K562 (cell line): ENCODE measurements around the gene IKBKG. TPM values are rescaled to one million over a fixed set of nuclear protein-coding genes. Genes with fewer than 3 reads are reported as not detected.
A peak's percentile ranks its signal among the peaks of the same experiment; 100 is the strongest.
"Not testable (repeated sequence)": the region's sequence is repeated elsewhere in the genome, so short reads cannot be mapped to it uniquely, and the experiment has no call there.

ENCODE experiments used
- ATAC-seq: fragments of 200-7000 bp; cut with Tn5 transposase; 3 replicates; pipeline ENCODE4 v1.9.1; 2020; ENCODE audit warnings: moderate library complexity
- BruUV-seq: library from RNA; stranded (reverse); fragments of 400-500 nt; replicated peaks from 2 replicates; lab custom pipeline; 2021; lab: Mats Ljungman, UMichigan
- CTCF ChIA-PET: fragments of 300-600 bp; formaldehyde crosslinking; extraction: SDS; loops from one replicate; lab custom pipeline; 2021; ENCODE audit warnings: low intra/inter-chr PET ratio; lab: Yijun Ruan, JAX
- POLR2A ChIA-PET: fragments of 300-600, 350-650 bp; sonication (Branson Sonifier 250); formaldehyde crosslinking; extraction: SDS; loops from one replicate; lab custom pipeline; 2021; ENCODE audit warnings: antibody characterized with exemption, inconsistent platforms; lab: Yijun Ruan, JAX
- DNase-seq, 4 experiments: peaks; one replicate each; pipeline versions ENCODE4 v3.0.0 to v3.0.0-alpha.2; 2011 to 2018; ENCODE audit warnings: low spot score in 3 of 4, mixed read lengths in 3 of 4; ENCODE audit errors: extremely low read depth in 1 of 4
- FAIRE-seq: peaks from 2 replicates; lab custom pipeline; 2011; peaks lifted over from hg19 to GRCh38; lab: Jason Lieb, UNC
- H2AFZ ChIP-seq: 2 replicates; pipeline ENCODE4 v1.6.0; 2011; ENCODE audit warnings: low read depth, low read length, control low read depth, inconsistent platforms
- H3K27ac ChIP-seq: fragments of 200-600 bp; 3 replicates; pipeline ENCODE4 v1.8.0; 2011; ENCODE audit warnings: low read depth, mild to moderate bottlenecking, control low read depth, inconsistent platforms, low read length, moderate library complexity, mixed read lengths; ENCODE audit errors: extremely low read depth
- H3K27me3 ChIP-seq, 2 experiments: fragments of 300-600 bp in 1 of 2; 2 replicates in 1 of 2; 3 replicates in 1 of 2; pipeline versions ENCODE4 v1.6.0 to v1.8.0; 2011; ENCODE audit warnings: inconsistent platforms in 2 of 2, low read length in 2 of 2, mild to moderate bottlenecking in 1 of 2, mixed read lengths in 1 of 2, moderate library complexity in 1 of 2; ENCODE audit not compliant: control insufficient read depth in 2 of 2, insufficient read depth in 2 of 2
- H3K36me3 ChIP-seq: fragments of 300-600 bp; 3 replicates; pipeline ENCODE4 v1.8.0; 2011; ENCODE audit warnings: mild to moderate bottlenecking, low read length, inconsistent platforms; ENCODE audit not compliant: control insufficient read depth, insufficient read depth
- H3K4me1 ChIP-seq, 2 experiments: fragments of 200-600 bp in 1 of 2; replicated peaks in 1 of 2; 2 replicates in 1 of 2; 3 replicates in 1 of 2; pipeline versions ENCODE4 v1.5.1 to v1.8.0; 2011; ENCODE audit warnings: inconsistent platforms in 2 of 2, low read length in 2 of 2, mild to moderate bottlenecking in 1 of 2, mixed read lengths in 1 of 2, moderate library complexity in 1 of 2; ENCODE audit not compliant: control insufficient read depth in 2 of 2, insufficient read depth in 2 of 2
- H3K4me2 ChIP-seq: 2 replicates; pipeline ENCODE4 v1.6.1; 2011; ENCODE audit warnings: low read length, control low read depth, inconsistent platforms, mixed read lengths; ENCODE audit not compliant: insufficient read depth
- H3K4me3 ChIP-seq: fragments of 200-600 bp; sonication (generic), shearing (Covaris generic); 2 replicates; pipeline ENCODE4 v1.5.1; 2016; ENCODE audit warnings: control low read depth, inconsistent platforms
- H3K79me2 ChIP-seq: fragments of 200-600 bp; 3 replicates; pipeline ENCODE4 v1.8.0; 2011; ENCODE audit warnings: low read length, inconsistent platforms; ENCODE audit not compliant: control insufficient read depth, insufficient read depth
- H3K9ac ChIP-seq, 2 experiments: 2 replicates each; pipeline versions ENCODE4 v1.6.0 to v1.6.1; 2011; ENCODE audit warnings: low read depth in 2 of 2, low read length in 2 of 2, control low read depth in 1 of 2, inconsistent platforms in 1 of 2, mild to moderate bottlenecking in 1 of 2, mixed read lengths in 1 of 2; ENCODE audit not compliant: insufficient read depth in 1 of 2
- H3K9me1 ChIP-seq: one replicate; pipeline ENCODE4 v1.6.0; 2011; ENCODE audit warnings: inconsistent platforms, mild to moderate bottlenecking, low read length, moderate library complexity; ENCODE audit not compliant: control insufficient read depth, insufficient read depth
- H3K9me3 ChIP-seq: replicated peaks from 2 replicates; pipeline ENCODE4 v1.5.1; 2011; ENCODE audit warnings: low read depth, low read length, inconsistent platforms; ENCODE audit not compliant: control insufficient read depth, insufficient read depth
- H4K20me1 ChIP-seq: replicated peaks from 2 replicates; pipeline ENCODE4 v1.6.1; 2011; ENCODE audit warnings: low read length, inconsistent platforms, mixed read lengths; ENCODE audit not compliant: control insufficient read depth, insufficient read depth
- WGBS: fragments of 100-300 bp; shearing (Covaris generic); methylation state at CpG from one replicate; pipeline ENCODE4 v1.1.6; 2016; ENCODE audit warnings: low coverage, mixed read lengths; ENCODE audit not compliant: insufficient coverage; ENCODE audit errors: missing lambda C conversion rate; 5-methylcytosine and 5-hydroxymethylcytosine counted together
- in situ Hi-C: fragments of 300-500 bp; cut with MboI; formaldehyde crosslinking; loops from 4 replicates; pipeline ENCODE4 v1.15.0; 2018; ENCODE audit warnings: inconsistent platforms, mixed read lengths
- intact Hi-C: fragments of 100-400 bp; cut with micrococcal nuclease; formaldehyde crosslinking; loops from 2 replicates; pipeline ENCODE4 v1.14.2; 2022
- polyA plus RNA-seq, 8 experiments: library from polyadenylated mRNA; depleted of rRNA in 4 of 8; stranded (reverse) in 5 of 8; unstranded in 3 of 8; fragments of >200 nt; fragmentation: Nextera tagmentation in 2 of 8; fragmentation: Illumina TruSeq in 1 of 8; extraction: Ambion mirVana in 2 of 8; extraction: Trizol in 1 of 8; gene quantifications; 2 replicates each; pipeline versions ENCODE4 v1.2.1 to v1.2.3, GENCODE V29; 2011 to 2014; ENCODE audit warnings: inconsistent platforms in 1 of 8, missing spikeins in 1 of 8
- total RNA-seq, 7 experiments: library from RNA; depleted of rRNA in 6 of 7; stranded (reverse); fragments of >200 nt in 6 of 7; fragmentation: Illumina TruSeq in 2 of 7; extraction: Trizol in 2 of 7; gene quantifications; 2 replicates each; pipeline versions ENCODE4 v1.2.1 to v1.2.3, GENCODE V29; 2011 to 2021; ENCODE audit warnings: low replicate concordance in 1 of 7

Gene IKBKG
- total and polyA plus RNA-seq, 9 of the 15 experiments (the other 6 are each of a cell fraction or from before 2014, with no cell fraction given): 0.68 to 60.0 (median 21.9) TPM

DNA sequence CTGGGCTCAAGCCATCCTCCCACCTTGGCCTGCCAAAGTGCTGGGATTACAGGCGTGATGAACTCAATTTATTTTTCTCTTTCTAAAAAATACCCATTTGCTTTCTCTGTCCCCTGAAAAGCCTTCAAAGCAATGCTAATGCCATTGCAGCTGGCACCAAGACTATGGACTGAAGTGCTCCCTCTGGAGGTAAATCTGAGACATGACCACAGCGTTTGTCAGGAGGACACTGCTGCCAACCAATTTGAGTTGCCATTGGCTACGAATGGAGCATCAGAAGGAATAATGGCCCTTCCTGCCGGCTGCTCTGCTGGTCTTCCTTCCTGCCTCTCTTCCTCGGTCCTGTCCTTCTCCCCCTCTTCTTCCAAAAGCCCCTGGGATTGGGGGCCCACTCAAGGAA is 27.7 kb downstream of the IKBKG start:
- in situ Hi-C loops: loop anchor here (25.0 kb wide), 1 partner anchor 162 kb away; no protein-coding TSS in a partner anchor
- H3K36me3 ChIP-seq, H2AFZ ChIP-seq, H3K27ac ChIP-seq, intact Hi-C loops, H3K27me3 ChIP-seq, H3K4me1 ChIP-seq, H3K9me1 ChIP-seq, H3K4me2 ChIP-seq, POLR2A ChIA-PET, H3K9ac ChIP-seq, DNase-seq, CTCF ChIA-PET, BruUV-seq, H3K9me3 ChIP-seq, H4K20me1 ChIP-seq, H3K4me3 ChIP-seq, H3K79me2 ChIP-seq: not testable (repeated sequence)
- peak; percentile 85 for ATAC-seq
- no CpG with 5 or more reads among the region's 5 CpGs for WGBS
- FAIRE-seq: peak; percentile 95

DNA sequence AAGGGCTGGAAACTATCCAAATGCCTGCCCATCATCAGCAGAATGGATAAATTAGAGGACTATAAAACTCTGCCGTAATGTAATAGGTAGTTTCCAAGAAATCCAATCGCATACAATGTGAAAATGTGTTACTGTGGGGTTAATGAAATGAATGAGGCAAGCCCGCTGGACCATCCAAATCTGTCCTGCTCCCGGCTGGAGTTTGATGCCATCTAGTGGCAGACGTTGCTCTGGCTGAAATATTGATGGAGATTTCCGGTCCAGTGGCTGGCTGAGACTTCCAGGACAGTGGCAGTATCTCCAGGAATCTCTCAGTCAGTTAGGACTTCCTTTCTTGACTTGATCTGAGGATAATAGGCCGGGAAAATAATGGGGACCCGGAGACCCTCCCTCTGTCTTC is 35.6 kb downstream of the IKBKG start:
- no CpG with 5 or more reads among the region's 8 CpGs for WGBS
- BruUV-seq, H2AFZ ChIP-seq, H3K4me2 ChIP-seq, H3K9ac ChIP-seq, H3K36me3 ChIP-seq, DNase-seq, intact Hi-C loops, H3K27ac ChIP-seq, H3K4me1 ChIP-seq, H3K9me3 ChIP-seq, H3K4me3 ChIP-seq, H3K79me2 ChIP-seq, CTCF ChIA-PET, POLR2A ChIA-PET, H3K27me3 ChIP-seq, FAIRE-seq, H3K9me1 ChIP-seq, H4K20me1 ChIP-seq: not testable (repeated sequence)
- ATAC-seq: peak; percentile 72
- in situ Hi-C loops: loop anchor here (10.0 to 25.0 kb wide), 3 partner anchors 72 to 252 kb away; partner anchors contain the start of genes CTAG2 and SMIM9

DNA sequence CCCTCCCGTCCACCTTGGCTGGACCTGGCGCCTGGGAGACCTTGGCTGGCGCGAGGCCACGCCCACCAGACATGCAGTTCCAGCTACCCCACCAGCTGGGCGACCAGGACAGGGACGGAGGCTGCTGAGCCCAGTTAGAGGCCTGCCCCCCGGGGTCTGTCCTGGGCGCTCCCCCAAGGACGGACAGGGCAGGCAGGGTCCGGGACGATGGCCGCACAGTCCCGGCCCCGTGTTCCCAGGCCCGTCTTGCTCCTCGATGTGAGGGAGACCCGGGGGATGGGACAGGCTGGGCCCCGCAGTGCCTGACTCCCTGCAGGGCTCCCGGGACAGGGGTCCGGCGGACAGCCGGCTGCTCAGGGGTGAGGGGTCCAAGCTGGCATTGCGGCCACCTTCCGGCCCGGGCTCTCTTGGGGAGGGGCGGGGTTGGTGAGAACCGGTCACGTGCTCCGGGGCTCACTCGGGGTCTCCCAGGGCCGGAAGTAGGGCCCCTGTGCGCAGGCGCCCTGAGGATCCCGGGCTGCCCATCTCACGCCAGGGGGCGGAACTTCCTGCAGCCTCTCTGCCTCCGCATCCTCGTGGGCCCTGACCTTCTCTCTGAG is 37.3 kb downstream of the IKBKG start, which contains the start of gene CTAG1A:
TSS of gene CTAG1A (plus strand) at position 549 of the 599 bp plus-strand sequence. CDS start 74 bp downstream, outside the sequence.
- H4K20me1 ChIP-seq, H3K27ac ChIP-seq, BruUV-seq, H3K9me1 ChIP-seq, H2AFZ ChIP-seq, H3K9me3 ChIP-seq, H3K4me3 ChIP-seq, H3K36me3 ChIP-seq, intact Hi-C loops, H3K4me1 ChIP-seq, ATAC-seq, H3K9ac ChIP-seq, H3K79me2 ChIP-seq, CTCF ChIA-PET, H3K4me2 ChIP-seq, DNase-seq, FAIRE-seq, H3K27me3 ChIP-seq, POLR2A ChIA-PET: not testable (repeated sequence)
- no CpG with 5 or more reads among the region's 39 CpGs for WGBS
- in situ Hi-C loops: loop anchor here (10.0 to 25.0 kb wide), 3 partner anchors 70 to 250 kb away; partner anchors contain the start of genes CTAG2 and SMIM9

GRCh38 chrX:154590415-154590814 is 43.0 kb downstream of the IKBKG start:
- BruUV-seq, H3K27ac ChIP-seq, intact Hi-C loops, H3K9me1 ChIP-seq, H3K4me1 ChIP-seq, CTCF ChIA-PET, H3K4me3 ChIP-seq, H4K20me1 ChIP-seq, H3K9ac ChIP-seq, H2AFZ ChIP-seq, DNase-seq, H3K79me2 ChIP-seq, H3K36me3 ChIP-seq, H3K4me2 ChIP-seq, POLR2A ChIA-PET, H3K9me3 ChIP-seq: not testable (repeated sequence)
- FAIRE-seq: peak; percentile 91
- peaks cover 0 to 15% of the 10 kb centered on the region in 2 experiments; a peak in 2 of 5 replicates for H3K27me3 ChIP-seq
- ATAC-seq: peak; percentile 74
- in situ Hi-C loops: loop anchor here (25.0 kb wide), 1 partner anchor 147 kb away; no protein-coding TSS in a partner anchor
- WGBS: no CpG with 5 or more reads among the region's 13 CpGs
